Esophagus muscularis mucosa (tissue), 4 donors: ENCODE data around the gene SEC24B. TPM values are rescaled to one million over a fixed set of nuclear protein-coding genes. Genes with fewer than 3 reads are reported as not detected.
"Not testable (repeated sequence)": the region's sequence is repeated elsewhere in the genome, so short reads cannot be mapped to it uniquely, and the experiment has no call there.

Experiments
- DNase-seq: peaks from one replicate; pipeline ENCODE4 v3.0.0-alpha.2; 2017; ENCODE audit errors: extremely low spot score
- H3K27ac ChIP-seq, 4 donors: fragments of 200-600 bp; sonication (generic); replicated peaks in 1 of 4; 1 replicate in 3 of 4; 2 replicates in 1 of 4; pipeline ENCODE4 v1.5.1; 2016 to 2019; ENCODE audit warnings: mild to moderate bottlenecking in 1 of 4
- H3K27me3 ChIP-seq, 4 donors: fragments of 200-600 bp; sonication (generic); one replicate each; pipeline versions ENCODE4 v1.5.1 to v1.6.0; 2016 to 2019
- H3K36me3 ChIP-seq, 4 donors: fragments of 200-600 bp; sonication (generic); one replicate each; pipeline ENCODE4 v1.5.1; 2016 to 2019
- H3K4me1 ChIP-seq, 4 donors: fragments of 200-600 bp; sonication (generic); one replicate each; pipeline ENCODE4 v1.5.1; 2016 to 2019
- H3K4me3 ChIP-seq, 4 donors: fragments of 200-600 bp; sonication (generic); 1 replicate in 2 of 4; 2 replicates in 2 of 4; pipeline ENCODE4 v1.5.1; 2016 to 2019; ENCODE audit warnings: mild to moderate bottlenecking in 4 of 4, moderate library complexity in 1 of 4
- H3K9me3 ChIP-seq, 4 donors: fragments of 200-600 bp; sonication (generic); 1 replicate in 3 of 4; 2 replicates in 1 of 4; pipeline ENCODE4 v1.5.1; 2016 to 2019
- EP300 ChIP-seq: sonication (generic); formaldehyde crosslinking; IDR thresholded peaks from one replicate; pipeline ENCODE4 v1.6.1; 2017; ENCODE audit warnings: antibody characterized with exemption
- POLR2A ChIP-seq: fragments of 450-650 bp; IDR thresholded peaks from one replicate; pipeline ENCODE4 v1.6.1; 2017; ENCODE audit warnings: antibody characterized with exemption, moderate library complexity, mild to moderate bottlenecking, low read depth
- POLR2AphosphoS5 ChIP-seq, 2 donors: sonication (generic); formaldehyde crosslinking; IDR thresholded peaks; one replicate each; pipeline ENCODE4 v1.6.1; 2017; ENCODE audit warnings: antibody characterized with exemption in 2 of 2
- WGBS: methylation state at CpG from one replicate; pipeline ENCODE4 v1.1.5; 2018; 5-methylcytosine and 5-hydroxymethylcytosine counted together
- intact Hi-C: fragments of 100-400 bp; cut with DNase I; formaldehyde crosslinking; loops from one replicate; pipeline ENCODE4 v1.15.1; 2023
- total RNA-seq, 4 donors: library from RNA; depleted of rRNA; stranded (reverse); fragments of >200 nt; gene quantifications; one replicate each; pipeline versions ENCODE4 v1.1.0 to v1.2.1, GENCODE V29; 2016
- TF ChIP-seq, protein P1 (sequence below), 3 experiments: fragments of 200-600 bp in 2 of 3; fragments of 450-650 bp in 1 of 3; sonication (generic) in 2 of 3; IDR thresholded peaks; one replicate each; pipeline ENCODE4 v1.5.1; 2017 to 2019; ENCODE audit warnings: antibody characterized with exemption in 3 of 3, mild to moderate bottlenecking in 2 of 3, moderate library complexity in 1 of 3

Gene SEC24B
- total RNA-seq, 4 donors from 2014 or later, result 34.5 to 46.5 (median 37.0) TPM

DNA sequence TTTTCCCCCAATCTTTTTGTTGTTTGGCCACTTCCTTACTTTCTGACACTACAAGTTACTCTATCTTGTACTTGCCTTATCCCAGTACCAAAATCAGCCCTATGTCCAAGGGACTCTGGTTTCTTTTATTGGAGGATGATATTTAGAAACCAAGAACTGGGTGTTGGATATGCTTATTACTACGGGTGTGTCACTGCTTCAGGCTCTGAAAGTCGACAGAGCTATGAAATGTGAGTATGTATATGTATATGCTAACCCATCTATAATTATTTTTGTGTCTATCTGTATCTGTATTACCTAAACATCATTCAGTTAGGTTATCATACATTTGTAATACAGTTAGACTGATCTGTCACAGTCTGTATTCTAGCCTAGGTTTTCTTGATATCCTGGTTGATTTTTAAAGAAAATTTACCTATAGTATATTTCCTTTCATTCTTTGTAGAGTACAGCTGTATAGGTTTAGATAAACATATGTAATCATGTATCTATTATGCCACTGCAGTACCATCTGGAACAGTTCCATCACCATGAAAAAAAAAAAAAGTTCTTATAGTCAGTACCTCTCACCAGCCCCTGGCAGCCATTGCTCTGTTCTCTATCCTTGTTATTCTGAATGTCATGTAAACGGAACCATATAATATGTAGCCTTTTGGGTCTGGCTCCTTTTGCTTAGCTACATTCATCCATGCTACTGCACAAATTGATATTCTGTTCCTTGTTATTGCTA lies 18.1 kb downstream of the SEC24B start:
- H3K36me3 ChIP-seq, result peaks cover 0 to 31% (median 12%) of the 10 kb centered on the region in 4 donors
- no peaks in the 10 kb centered on the region for H3K9me3 ChIP-seq
- H3K4me3 ChIP-seq, result no peak overlapping the region
- no peaks in the 10 kb centered on the region for H3K27me3 ChIP-seq
- peaks cover 5 to 35% (median 12%) of the 10 kb centered on the region in 4 donors for H3K4me1 ChIP-seq
- TF ChIP-seq EP300, result no peak
- no peak for TF ChIP-seq POLR2AphosphoS5 (IDR thresholded peaks at IDR 0.05)
- TF ChIP-seq, protein P1, sequence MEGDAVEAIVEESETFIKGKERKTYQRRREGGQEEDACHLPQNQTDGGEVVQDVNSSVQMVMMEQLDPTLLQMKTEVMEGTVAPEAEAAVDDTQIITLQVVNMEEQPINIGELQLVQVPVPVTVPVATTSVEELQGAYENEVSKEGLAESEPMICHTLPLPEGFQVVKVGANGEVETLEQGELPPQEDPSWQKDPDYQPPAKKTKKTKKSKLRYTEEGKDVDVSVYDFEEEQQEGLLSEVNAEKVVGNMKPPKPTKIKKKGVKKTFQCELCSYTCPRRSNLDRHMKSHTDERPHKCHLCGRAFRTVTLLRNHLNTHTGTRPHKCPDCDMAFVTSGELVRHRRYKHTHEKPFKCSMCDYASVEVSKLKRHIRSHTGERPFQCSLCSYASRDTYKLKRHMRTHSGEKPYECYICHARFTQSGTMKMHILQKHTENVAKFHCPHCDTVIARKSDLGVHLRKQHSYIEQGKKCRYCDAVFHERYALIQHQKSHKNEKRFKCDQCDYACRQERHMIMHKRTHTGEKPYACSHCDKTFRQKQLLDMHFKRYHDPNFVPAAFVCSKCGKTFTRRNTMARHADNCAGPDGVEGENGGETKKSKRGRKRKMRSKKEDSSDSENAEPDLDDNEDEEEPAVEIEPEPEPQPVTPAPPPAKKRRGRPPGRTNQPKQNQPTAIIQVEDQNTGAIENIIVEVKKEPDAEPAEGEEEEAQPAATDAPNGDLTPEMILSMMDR (IDR thresholded peaks at IDR 0.05), result no peak
- TF ChIP-seq POLR2A, result no peak
- intact Hi-C loops, result no loop called here
- H3K27ac ChIP-seq, result no peak overlapping the region
- no peak for DNase-seq
- 92% methylated on average over 3 of the region's 3 CpGs for WGBS

DNA sequence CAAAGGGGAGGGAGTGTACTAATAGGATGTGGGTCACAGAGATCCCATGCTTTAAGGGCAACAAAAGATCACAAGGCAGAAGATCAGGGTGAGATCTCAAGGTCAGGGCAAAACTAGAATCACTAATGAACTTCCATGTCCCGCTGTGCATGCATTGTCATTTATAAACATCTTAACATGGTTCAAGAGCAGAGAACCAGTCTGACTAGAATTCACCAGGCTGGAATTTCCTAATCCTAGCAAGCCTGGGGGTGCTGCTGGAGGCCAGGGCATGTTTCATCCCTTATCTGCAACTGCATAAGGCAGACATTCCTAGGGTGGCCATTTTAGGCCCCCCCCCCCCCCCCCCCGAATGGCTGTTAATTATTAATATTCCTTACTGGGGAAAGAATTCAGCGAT lies 19.5 kb downstream of the SEC24B start:
- H3K27me3 ChIP-seq, H3K27ac ChIP-seq, H3K9me3 ChIP-seq, DNase-seq, intact Hi-C loops, H3K4me3 ChIP-seq: not testable (repeated sequence)
- peaks cover 0 to 31% (median 12%) of the 10 kb centered on the region in 4 donors for H3K36me3 ChIP-seq
- H3K4me1 ChIP-seq, result peaks cover 7 to 31% (median 12%) of the 10 kb centered on the region in 4 donors
- 94% methylated on average over 3 of the region's 3 CpGs for WGBS

DNA sequence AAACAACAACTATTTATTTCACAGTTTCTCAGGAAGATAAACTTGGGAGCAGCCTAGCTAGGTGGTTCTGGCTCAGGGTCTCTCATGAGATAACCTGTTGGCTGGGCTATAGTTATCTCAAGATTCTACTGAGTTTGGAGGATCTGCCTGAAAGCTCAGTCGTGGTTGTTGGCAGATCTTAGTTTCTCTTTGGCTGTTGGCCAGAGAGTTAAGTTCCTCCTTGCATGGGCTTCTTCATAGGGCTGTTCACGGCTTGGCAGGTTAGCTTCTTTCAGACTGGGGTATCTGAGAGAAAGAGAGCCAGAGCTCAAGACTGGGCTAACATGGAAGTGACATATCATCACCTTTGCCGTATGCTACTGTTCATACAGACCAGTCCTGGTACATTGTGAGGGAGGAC lies 28.7 kb downstream of the SEC24B start:
- WGBS, result 53% methylated on average over 3 of the region's 3 CpGs
- Histone ChIP-seq H3K27ac (no peak overlapping the region), H3K36me3 (peaks cover 17 to 24% (median 20%) of the 10 kb centered on the region in 4 donors), H3K4me1 (peaks cover 17 to 27% (median 24%) of the 10 kb centered on the region in 4 donors), H3K4me3 (no peak overlapping the region), H3K27me3 (no peaks in the 10 kb centered on the region), H3K9me3 (no peaks in the 10 kb centered on the region)
- no peak for TF ChIP-seq EP300
- TF ChIP-seq, protein P1 (IDR thresholded peaks at IDR 0.05), result no peak
- TF ChIP-seq POLR2A, result no peak
- no peak for TF ChIP-seq POLR2AphosphoS5 (IDR thresholded peaks at IDR 0.05)
- DNase-seq, result no peak
- intact Hi-C loops, result no loop called here

DNA sequence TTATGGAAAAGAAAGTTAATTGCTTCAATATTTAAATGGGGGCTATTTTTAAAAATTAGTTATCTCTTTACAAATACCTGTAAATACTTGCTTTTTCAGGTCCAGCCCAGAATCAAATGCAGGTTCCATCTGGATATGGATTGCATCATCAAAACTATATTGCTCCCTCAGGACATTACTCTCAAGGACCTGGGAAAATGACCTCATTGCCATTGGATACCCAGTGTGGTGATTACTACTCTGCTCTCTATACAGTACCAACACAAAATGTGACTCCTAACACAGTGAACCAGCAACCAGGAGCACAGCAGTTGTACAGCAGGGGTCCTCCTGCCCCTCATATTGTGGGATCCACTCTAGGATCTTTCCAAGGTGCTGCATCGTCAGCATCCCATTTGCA lies 29.2 kb downstream of the SEC24B start:
- DNase-seq, result no peak
- WGBS, result 100% methylated on average over 1 of the region's 1 CpG
- H3K4me1 ChIP-seq, result peaks cover 19 to 27% (median 24%) of the 10 kb centered on the region in 4 donors

DNA sequence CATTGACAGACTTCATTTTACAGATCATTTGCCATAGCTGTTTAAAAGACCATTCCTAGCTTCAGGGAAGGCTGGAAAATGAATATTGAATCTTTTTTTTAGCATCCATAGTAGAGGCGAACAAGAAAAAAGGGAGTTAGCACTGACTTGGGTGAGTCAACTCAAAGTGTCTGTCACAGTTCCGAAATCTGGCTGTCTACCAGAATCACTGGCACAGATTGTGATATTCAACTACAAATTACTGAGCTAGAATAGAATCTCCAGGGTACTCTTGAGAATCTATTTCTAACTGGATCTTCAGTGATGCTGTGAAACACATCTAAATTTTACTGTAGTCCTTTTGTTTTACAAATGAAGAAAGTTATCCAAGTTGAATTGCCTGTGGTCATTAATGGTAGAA lies 31.5 kb downstream of the SEC24B start:
- H3K4me3 ChIP-seq, result no peak overlapping the region
- no peaks in the 10 kb centered on the region for H3K27me3 ChIP-seq
- DNase-seq, result no peak
- intact Hi-C loops, result no loop called here
- peaks cover 23 to 42% (median 32%) of the 10 kb centered on the region in 4 donors for H3K4me1 ChIP-seq
- H3K36me3 ChIP-seq, result peaks cover 17 to 27% (median 21%) of the 10 kb centered on the region in 4 donors
- TF ChIP-seq, protein P1 (IDR thresholded peaks at IDR 0.05), result no peak
- TF ChIP-seq POLR2A, result no peak
- TF ChIP-seq EP300, result no peak
- TF ChIP-seq POLR2AphosphoS5 (IDR thresholded peaks at IDR 0.05), result no peak
- H3K27ac ChIP-seq, result peak overlapping the region in 1 of 4 donors; percentile 34
- WGBS, result 52% methylated on average over 2 of the region's 2 CpGs
- H3K9me3 ChIP-seq, result no peaks in the 10 kb centered on the region

More for the DNA sequence above, 29.2 kb downstream of the SEC24B start:
- no peaks in the 10 kb centered on the region for H3K9me3 ChIP-seq
- H3K27me3 ChIP-seq, result no peaks in the 10 kb centered on the region
- no peak overlapping the region for H3K4me3 ChIP-seq
- H3K36me3 ChIP-seq, result peaks cover 17 to 24% (median 20%) of the 10 kb centered on the region in 4 donors
- no peak overlapping the region for H3K27ac ChIP-seq
- intact Hi-C loops, result no loop called here
- TF ChIP-seq POLR2A (no peak), EP300 (no peak), POLR2AphosphoS5 (IDR thresholded peaks at IDR 0.05) (no peak)
- TF ChIP-seq, protein P1 (IDR thresholded peaks at IDR 0.05), result no peak
